Measurements from ENCODE around the gene SOX1.

SOX1 gene

GRCh38 chr13:112067116-112067741 lies at the start of gene SOX1:
TSS of gene SOX1 (plus strand) at chr13:112067149. CDS start at chr13:112067659, 510 bp downstream.
- DNase-seq, result peak in 1 of 2 experiments; percentile 24

DNA sequence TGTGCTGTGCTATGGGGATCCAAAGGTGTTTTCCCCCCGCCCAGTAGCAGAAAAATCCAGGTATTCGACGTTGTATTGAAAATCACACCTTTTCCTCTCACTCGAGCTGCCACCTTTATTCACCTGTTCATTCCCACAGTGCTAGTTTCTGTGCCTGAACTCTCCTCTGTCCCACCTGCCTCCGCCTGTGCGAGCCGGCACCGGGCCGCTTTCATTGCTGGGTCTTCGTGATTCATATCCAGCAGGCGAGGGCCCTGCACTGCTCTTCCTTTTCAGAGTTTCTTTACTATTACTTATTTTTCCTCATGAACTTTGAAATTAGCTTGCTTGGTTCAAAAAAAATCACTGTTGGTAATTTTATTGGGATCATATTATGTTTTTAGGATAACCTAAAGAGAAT lies 42.4 kb upstream of the SOX1 start:
- DNase-seq, result no peak

DNA sequence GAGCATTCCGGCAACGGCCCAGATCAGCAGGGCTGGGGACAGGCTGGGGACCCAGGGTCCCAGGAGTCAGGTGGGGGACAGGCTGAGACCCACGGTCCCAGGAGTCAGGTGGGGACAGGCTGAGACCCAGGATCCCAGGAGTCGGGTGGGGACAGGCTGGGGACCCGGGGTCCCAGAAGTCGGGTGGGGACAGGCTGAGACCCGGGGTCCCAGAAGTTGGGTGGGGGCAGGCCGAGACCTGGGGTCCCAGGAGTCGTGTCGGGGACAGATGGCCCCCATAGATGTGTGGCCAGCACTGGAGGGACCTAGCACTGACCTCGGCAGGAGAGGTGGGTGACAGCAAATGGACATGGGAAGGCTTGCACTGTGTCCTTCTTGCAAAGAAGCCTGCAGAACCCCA lies 39.7 kb upstream of the SOX1 start:
- no peak for DNase-seq

DNA sequence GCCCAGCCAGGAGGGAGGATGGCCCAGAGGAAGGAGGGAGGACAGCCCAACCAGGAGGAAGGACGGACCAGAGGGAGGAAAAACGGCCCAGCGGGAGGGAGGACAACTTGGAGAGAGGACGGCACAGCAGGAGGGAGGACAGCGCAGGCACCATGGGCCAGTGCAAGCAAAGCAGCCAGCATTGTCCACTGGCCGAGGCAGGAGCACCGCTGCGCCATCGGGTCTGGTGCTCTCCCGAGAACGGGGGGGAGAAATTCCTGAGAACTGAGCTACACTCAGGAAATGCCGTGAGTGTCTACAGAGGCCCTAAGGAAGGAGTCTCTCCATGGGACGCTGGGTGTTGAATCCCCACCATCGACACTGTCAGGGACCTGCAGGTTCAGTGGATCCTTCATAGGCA lies 38.5 kb upstream of the SOX1 start:
- DNase-seq, result no peak

DNA sequence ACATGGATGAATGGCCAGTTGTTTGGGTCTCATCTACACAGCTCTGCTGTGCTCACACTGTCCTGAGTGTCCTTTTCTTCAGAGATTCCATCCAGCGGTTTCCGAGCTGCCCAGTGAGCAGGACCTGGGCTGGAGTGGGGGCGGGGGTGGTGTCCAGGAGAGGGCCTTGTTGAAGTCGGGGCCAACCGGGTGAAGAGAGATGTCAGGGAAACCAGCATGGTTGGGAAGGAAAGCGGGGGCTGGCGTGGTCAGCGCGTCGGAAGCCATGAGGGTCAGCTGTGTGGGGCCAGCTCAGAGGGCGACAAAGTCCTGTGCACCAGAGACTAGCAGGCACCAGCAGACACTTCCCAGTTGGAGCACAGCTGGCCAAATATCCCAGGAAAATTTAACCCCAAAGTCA lies 37.8 kb upstream of the SOX1 start:
- DNase-seq, result no peak

DNA sequence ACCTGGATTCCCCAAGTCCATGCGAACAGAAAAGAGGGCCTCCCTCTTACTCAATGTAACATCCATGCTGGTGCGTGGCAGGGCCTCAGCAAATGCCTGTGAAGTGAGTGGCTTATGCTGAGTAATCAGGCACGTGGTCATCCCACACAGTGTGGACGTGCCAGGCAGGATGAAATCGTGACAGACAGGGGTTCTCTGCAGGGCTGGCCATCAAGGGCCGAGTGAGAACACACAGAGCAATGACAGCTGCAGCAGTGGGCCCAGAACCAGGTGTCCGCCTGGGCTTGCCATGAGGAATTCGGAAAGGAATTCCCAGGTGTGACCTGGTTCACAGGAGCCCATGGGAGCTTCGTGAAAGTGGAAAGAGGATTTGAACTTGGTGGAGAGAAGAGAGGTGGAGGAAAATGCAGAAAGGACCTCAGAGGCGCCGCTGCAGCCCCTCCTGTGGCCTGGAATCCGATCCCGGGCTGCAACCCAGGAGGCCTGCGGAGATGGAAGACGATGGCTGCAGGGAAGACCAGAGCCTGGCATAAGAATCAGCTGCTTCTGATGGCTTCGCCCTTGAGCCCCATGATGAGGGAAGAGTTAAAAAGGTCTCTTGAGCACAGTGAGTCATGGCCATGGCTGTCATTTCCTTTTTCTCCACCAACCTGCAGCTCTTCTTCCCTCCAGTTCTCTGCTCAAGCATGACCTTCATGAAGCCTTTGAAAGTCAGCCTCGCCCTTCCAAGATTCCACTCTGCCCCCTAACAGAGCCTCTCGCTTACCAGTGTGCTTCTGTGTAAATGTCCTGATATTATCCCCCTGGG lies 34.6 kb upstream of the SOX1 start:
- peak in 1 of 2 experiments; percentile 35 for DNase-seq

DNA sequence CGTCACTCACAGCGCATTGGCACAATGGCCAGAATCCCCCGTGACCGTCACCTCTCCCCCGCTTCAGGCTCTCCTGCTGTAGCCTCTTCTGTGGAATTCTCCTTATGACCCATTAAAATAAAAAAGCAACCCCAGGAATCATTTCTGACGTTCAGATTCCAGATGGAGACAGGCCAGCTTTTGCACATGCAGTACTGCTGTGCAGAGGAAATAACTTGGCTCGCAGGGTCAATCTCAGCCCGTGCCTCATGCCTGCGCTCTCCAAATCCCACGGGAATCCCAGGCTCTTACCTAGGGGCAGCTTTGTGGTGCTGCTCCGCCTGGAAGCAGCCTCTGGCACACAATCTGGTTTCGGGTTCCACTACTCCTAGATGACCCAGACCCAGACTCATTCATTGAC lies 32.7 kb upstream of the SOX1 start:
- no peak for DNase-seq

- no peak for DNase-seq
These were observed 32.1 kb upstream of the SOX1 start for GRCh38 chr13:112034846-112035245.

GRCh38 chr13:112042496-112042895 lies 24.5 kb upstream of the SOX1 start:
- no peak for DNase-seq

DNA sequence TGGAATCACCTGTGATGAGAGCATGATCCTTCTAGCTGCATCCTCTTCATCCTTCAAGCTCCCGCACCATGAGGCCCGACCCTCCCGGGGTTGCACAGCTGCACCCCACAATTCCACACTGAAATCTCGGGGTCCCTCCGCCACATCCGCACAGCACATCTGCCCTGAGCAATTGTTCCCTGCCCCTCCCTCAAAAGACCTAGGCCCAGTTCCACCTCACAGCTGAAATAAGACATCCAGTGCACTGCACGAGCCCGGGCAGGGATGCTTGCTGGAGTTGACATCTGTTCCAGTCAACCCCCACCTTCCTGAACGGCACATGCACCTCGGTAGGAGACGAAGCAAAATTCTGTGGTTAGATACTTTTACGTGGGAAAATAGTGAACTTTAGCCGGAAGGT lies 14.7 kb upstream of the SOX1 start:
- DNase-seq, result no peak

DNA sequence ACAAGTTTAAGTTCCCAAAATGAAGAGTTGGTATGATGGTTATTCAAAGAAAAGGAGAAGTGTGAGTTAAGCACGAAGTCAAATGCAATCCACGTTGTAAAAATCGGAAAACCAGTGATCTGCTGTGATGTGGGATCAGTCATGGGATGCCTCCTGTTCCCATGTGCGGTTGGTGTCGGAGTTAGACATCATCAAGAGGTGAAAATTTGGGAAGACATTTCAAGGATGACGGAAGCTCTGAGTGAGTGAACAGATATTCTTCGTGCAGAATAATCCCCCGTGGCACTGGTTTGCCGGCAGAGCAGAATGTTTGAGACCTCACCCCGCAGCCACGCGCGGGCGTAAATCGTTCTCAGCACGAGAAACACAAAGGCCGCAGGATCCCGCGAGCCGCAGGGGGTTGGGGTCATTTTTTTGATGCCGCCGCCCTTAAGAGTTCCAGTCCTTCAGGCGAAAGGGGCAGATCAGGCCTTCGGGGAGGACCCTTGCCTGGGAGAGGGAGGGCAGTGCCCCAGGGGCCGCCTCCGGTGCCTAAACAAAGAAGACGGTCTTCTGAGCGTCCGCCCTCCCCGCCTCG lies 13.7 kb upstream of the SOX1 start:
- no peak for DNase-seq

- no peak for DNase-seq
These were observed 13.0 kb upstream of the SOX1 start for GRCh38 chr13:112053744-112054615.

DNA sequence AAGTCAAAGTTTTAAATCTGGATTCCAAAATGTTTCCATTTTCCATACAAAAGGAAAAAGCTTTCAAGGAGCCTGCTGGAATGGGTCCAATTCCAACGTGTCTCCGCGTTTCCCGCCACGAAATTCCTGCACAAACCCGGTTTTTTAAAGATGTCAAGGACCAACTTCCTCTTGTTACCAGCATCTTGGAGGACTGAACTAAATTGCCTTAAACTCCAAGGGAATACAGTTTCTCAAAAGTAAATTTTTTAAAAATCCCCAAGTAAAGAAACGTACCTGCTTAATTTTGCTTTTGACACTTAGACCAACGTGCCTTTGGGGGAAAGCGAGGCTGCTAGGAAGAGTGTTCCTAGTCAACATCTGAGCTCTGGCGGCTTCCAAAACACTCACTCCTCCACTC lies 12.3 kb upstream of the SOX1 start:
- DNase-seq, result no peak

DNA sequence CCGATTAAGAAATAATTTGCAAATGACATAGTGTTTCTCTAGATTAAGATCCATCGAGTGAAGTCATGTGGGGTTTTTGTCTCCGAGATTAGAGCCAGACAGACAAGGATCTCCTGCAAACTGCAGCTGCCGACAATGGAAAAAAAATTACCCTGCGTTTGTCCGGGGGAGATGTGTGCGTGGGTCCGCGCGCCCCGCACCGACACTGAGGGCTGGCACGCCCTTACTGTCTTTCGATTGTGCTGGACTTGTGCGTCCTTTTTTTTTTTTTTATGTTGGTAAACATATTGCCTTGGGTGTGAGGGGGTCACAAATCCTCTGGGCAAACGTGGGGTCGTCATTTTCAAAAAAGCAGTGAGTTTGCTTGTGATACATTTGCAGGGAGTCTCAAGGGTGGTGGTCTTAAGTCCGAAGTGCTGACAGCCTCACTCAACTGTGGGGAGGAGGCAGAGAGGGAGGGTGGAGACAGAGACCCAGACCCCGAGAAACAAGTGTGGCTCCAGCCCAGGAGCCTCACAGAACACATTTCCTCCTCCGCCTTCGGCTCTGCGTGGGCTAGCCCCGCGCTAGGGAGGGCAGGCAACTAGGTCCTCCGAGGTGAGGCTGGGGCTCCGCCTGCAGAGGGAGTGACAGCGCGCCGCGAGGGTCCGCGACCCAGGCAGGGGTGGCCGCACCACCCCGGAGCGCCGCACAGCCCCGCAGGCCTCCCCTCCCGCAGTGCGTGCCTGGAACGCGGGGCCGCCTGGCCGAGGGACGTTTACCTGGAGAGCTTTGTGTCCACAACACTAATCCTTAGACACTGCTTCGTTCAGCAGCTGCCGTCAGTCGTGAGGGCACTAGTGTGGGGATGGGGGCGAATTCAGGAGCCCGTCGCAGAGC lies 11.7 kb upstream of the SOX1 start:
- DNase-seq, result peak in 1 of 2 experiments; percentile 59

DNA sequence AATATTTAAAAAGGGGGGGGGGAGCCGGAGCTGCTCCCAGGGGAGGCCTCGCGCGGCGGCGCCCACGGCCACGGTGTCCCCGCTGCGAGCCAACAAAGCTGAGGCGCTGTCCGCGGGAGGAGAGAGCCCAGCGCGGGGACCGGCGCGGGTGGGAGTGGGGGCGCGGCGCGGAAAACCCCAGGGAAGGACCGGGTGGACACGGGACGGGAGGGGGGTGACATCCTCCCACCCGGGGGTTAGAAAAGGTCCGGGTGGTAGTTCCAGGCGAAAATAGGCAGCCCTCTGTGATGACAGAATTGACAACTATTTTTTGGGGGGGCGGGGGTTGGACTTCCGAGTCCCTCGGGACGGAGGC lies 11.1 kb upstream of the SOX1 start:
- DNase-seq, result no peak

GRCh38 chr13:112056284-112056727 lies 10.6 kb upstream of the SOX1 start:
- DNase-seq, result peak; percentile 34 to 54

GRCh38 chr13:112056739-112057438 lies 10.1 kb upstream of the SOX1 start:
- peak; percentile 20 to 61 for DNase-seq

GRCh38 chr13:112057439-112057735 lies 9.6 kb upstream of the SOX1 start:
- no peak for DNase-seq

- DNase-seq, result peak; percentile 60 to 80
These were observed 9.0 kb upstream of the SOX1 start for GRCh38 chr13:112057736-112058518.

GRCh38 chr13:112058519-112058873 lies 8.5 kb upstream of the SOX1 start:
- DNase-seq, result peak in 1 of 2 experiments; percentile 45

DNA sequence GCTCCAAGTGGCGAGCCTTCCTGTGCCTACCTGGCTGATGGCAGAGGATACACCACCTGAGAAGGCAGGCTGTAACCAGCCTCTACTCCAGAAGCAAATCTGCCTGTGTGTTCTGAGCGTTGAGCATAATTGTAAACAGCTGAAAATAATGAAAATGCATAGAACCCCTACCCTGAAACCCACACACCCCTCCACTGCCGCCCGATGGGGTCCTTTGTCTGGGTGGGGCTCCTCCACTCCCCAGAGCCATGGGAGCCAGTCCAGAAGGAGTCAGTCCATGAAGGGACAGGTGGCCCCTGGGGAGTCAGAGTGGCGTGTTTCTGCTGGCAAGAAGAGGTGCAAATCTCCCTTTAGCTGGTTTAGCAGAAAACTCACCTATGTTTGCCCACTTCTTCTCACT lies 8.0 kb upstream of the SOX1 start:
- no peak for DNase-seq

Measured in NCI-H2081 (cell line).